Measurements from ENCODE around the gene EVX1.
A peak's percentile ranks its signal among the peaks of the same experiment; 100 is the strongest.

The EVX1 gene

GRCh38 chr7:27205325-27206280 is 37.0 kb upstream of the EVX1 start:
- POLR2A ChIA-PET = no interaction called here
- CTCF ChIA-PET = interaction anchor here (0.6 to 1.9 kb wide), 2 partner anchors 10 to 42 kb away, joined by 3 to 5 read pairs; no protein-coding TSS in a partner anchor
- TF ChIP-seq CTCF (IDR thresholded peaks at IDR 0.05; ENCODE audit: control extremely low read depth, extremely low read depth, low read depth, missing control alignments) = no peak
- no peak for DNase-seq (ENCODE audit: extremely low spot score)

- POLR2A ChIA-PET = no interaction called here
- CTCF ChIA-PET = interaction anchor here (0.7 to 1.3 kb wide), 4 partner anchors 11 to 713 kb away, joined by 3 to 7 read pairs (median 6); no protein-coding TSS in a partner anchor
- DNase-seq (ENCODE audit: extremely low spot score) = no peak
- no peak for TF ChIP-seq CTCF (IDR thresholded peaks at IDR 0.05; ENCODE audit: control extremely low read depth, extremely low read depth, low read depth, missing control alignments)
Measured at GRCh38 chr7:27207348-27207985, 35.1 kb upstream of the EVX1 start.

- ChIA-PET POLR2A (no interaction called here), CTCF (interaction anchor here (1.0 to 2.8 kb wide), 5 partner anchors 10 to 711 kb away, joined by 3 to 20 read pairs (median 10); partner anchors contain the start of genes EVX1 and HOXA13)
- no peak for DNase-seq (ENCODE audit: extremely low spot score)
Measured at GRCh38 chr7:27208998-27209397, 33.6 kb upstream of the EVX1 start.

DNA sequence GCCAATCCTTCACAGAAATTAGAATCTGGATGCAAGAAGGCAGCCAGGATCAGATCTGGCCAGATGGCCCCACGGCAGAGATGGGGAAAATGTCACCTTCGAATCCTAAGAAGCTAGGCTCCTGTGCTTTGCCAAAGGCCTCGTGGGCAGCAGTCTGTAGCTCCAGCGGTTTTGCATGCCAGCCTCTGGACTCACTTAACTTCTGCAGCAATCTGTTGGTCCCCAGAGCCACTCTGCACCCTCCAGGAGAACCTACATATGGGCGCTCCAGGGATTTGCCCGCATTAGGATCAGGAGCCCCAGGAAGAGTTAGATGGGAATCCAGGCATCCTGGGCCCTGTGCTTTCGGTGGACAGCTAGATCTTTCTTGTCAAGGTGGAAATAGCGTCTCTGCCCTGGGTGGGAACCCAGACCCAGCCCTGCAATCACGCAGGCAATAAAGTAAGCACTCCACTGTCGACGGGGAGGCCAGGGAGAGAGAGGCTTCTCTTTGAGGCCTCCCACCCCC is 32.6 kb upstream of the EVX1 start:
- CTCF ChIA-PET = interaction anchor here (0.6 to 2.8 kb wide), 17 partner anchors 9 to 886 kb away, joined by 3 to 20 read pairs (median 4); partner anchors contain the start of genes EVX1 and HOXA13
- no peak for DNase-seq (ENCODE audit: extremely low spot score)
- POLR2A ChIA-PET = no interaction called here
- no peak for TF ChIP-seq CTCF (IDR thresholded peaks at IDR 0.05; ENCODE audit: control extremely low read depth, extremely low read depth, low read depth, missing control alignments)

More at GRCh38 chr7:27208998-27209397, 33.6 kb upstream of the EVX1 start:
- no peak for TF ChIP-seq CTCF (IDR thresholded peaks at IDR 0.05; ENCODE audit: control extremely low read depth, extremely low read depth, low read depth, missing control alignments)

DNA sequence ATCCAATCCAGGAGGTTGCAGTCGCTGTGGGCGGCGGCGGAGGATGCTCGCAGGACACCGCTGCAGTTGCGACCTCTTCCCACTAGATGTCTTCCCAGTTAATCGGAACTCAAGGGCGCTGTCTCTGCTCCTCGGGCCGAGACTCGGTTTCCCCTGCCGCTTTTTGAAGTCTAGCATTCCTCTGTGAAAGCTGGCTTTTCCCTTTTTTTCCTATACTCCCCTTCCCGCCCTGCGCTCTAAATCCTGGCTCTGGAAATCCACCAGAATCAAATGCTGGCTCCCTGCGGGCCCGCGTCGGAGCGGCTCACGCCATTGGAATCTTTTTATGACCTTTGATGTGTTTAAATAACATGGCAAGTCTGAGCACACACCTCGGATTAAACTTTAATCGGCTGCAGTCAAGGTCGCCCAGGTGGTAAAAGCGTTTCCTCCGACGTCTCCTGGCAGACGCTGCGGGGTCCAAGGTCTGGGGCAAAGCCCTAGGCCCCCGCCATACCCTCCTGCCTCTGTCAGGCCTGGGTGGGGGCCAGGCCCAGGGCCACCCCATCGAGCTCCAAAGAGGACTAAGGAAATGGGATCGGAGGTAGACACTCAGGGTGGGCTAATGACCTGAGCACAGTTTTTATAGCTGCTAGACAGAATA is 32.0 kb upstream of the EVX1 start:
- POLR2A ChIA-PET = no interaction called here
- peak; percentile 72 for DNase-seq (ENCODE audit: extremely low spot score)
- TF ChIP-seq CTCF (IDR thresholded peaks at IDR 0.05; ENCODE audit: control extremely low read depth, extremely low read depth, low read depth, missing control alignments) = peak; percentile 73
- CTCF ChIA-PET = interaction anchor here (0.7 to 2.8 kb wide), 20 partner anchors 8 to 849 kb away, joined by 3 to 20 read pairs (median 4); partner anchors contain the start of gene HOXA13

- CTCF ChIA-PET = interaction anchor here (0.8 to 2.8 kb wide), 16 partner anchors 11 to 811 kb away, joined by 3 to 20 read pairs (median 4); partner anchors contain the start of gene HOXA13
- no peak for DNase-seq (ENCODE audit: extremely low spot score)
- POLR2A ChIA-PET = no interaction called here
- no peak for TF ChIP-seq CTCF (IDR thresholded peaks at IDR 0.05; ENCODE audit: control extremely low read depth, extremely low read depth, low read depth, missing control alignments)
Measured at GRCh38 chr7:27211084-27211446, 31.5 kb upstream of the EVX1 start.

All from GM10248 (cell line).